WI38 (cell line): ENCODE measurements around the gene ZER1.
"Not testable (repeated sequence)": the region's sequence is repeated elsewhere in the genome, so short reads cannot be mapped to it uniquely, and the experiment has no call there.

ENCODE experiments used
- H3K4me3 ChIP-seq: 2 replicates; pipeline ENCODE4 v1.5.1; 2011; ENCODE audit warnings: low read depth, mild to moderate bottlenecking, control low read depth, low read length
- TF ChIP-seq, protein P1 (sequence below): IDR thresholded peaks from 2 replicates; pipeline ENCODE4 v1.5.1; 2012; ENCODE audit warnings: low read depth, mild to moderate bottlenecking, control low read depth, low read length

ZER1 gene

DNA sequence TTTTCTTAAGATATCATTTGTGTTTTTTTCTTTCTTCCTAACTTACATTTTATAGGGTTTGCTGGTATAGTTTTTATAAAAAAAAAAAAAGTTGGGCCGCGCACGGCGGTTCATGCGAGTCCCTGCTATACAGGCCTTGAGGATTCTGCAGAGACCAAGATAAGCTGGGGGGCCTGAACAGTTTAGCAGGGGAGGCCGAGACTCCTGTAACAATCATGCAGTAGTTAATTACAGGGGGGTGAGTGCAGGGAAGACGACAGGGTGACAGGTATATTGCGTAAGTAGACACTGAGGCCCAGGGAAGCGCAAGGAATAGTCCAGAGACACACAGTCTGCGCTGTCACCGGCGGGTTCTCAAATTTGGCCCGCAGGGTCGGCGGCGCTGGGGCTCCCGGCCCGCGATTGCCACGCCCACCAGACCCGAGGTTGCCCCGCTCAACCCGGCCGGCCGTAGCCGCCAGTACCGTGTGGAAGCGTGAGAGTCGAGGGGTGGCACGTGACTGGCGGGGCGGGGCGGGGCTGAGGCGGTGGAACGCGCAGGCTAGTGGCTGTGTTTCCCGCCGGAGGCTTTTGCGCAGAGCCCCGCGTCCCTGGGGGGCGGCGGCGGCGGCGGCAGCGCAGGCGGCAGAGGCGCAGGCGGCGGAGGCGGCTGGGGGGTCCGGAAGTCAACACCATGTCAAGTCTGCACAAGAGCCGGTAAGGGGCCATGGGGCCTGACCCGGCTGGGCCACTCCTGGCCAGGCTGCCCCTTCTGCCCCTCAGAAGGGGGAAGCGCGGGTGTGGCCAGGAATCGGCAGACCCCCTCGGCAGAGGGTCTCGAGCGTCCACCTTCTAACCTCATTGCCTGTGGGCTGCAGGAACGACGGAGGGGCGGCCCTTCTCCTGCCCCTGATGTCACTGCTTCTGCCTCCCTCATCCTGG lies 15.2 kb upstream of the ZER1 start, which contains the start of gene TBC1D13:
TBC1D13 (plus strand) TSS at position 573 of the 921 bp plus-strand sequence; CDS start at position 674, 101 bp downstream.
- TF ChIP-seq, protein P1, sequence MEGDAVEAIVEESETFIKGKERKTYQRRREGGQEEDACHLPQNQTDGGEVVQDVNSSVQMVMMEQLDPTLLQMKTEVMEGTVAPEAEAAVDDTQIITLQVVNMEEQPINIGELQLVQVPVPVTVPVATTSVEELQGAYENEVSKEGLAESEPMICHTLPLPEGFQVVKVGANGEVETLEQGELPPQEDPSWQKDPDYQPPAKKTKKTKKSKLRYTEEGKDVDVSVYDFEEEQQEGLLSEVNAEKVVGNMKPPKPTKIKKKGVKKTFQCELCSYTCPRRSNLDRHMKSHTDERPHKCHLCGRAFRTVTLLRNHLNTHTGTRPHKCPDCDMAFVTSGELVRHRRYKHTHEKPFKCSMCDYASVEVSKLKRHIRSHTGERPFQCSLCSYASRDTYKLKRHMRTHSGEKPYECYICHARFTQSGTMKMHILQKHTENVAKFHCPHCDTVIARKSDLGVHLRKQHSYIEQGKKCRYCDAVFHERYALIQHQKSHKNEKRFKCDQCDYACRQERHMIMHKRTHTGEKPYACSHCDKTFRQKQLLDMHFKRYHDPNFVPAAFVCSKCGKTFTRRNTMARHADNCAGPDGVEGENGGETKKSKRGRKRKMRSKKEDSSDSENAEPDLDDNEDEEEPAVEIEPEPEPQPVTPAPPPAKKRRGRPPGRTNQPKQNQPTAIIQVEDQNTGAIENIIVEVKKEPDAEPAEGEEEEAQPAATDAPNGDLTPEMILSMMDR, result no peak
- peak within 1 kb of the TSS; percentile 96 for H3K4me3 ChIP-seq

DNA sequence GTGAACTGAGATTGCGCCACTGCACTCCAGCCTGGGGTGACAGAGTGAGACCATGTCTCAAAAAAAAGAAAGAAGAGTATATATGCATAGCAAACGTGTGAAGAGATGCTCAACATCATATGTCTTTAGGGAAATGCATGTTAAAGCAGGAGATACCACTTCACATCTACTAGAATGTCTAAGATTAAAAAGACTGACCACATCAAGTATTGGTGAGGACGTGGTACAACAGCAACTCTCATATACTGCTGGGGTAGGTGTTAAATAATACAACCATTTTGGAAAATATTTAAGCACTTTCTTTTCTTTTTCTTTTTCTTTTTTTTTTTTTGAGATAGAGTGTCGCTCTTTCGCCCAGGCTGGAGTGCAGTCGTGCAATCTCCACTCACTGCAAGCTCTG lies 13.7 kb upstream of the ZER1 start:
- no peak overlapping the region for H3K4me3 ChIP-seq
- TF ChIP-seq, protein P1, result no peak

DNA sequence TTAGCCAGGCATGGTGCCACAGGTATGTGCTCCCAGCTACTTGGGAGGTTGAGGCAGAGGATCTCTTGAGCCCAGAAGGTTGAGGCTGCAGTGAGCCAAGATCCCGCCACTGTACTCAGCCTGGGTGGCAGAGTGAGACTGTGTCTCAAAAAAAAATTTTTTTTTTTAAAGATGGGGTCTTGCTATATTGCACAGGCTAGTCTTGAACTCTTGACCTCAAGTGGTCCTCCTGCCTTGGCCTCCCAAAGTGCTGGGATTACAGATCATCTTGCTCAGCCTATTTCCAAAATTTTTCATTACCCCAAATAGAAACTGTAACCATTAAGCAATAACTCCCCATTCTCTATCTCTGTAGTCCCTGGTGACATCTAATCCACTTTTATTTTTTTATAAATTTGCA lies 10.9 kb upstream of the ZER1 start:
- TF ChIP-seq, protein P1, result no peak
- no peak overlapping the region for H3K4me3 ChIP-seq

DNA sequence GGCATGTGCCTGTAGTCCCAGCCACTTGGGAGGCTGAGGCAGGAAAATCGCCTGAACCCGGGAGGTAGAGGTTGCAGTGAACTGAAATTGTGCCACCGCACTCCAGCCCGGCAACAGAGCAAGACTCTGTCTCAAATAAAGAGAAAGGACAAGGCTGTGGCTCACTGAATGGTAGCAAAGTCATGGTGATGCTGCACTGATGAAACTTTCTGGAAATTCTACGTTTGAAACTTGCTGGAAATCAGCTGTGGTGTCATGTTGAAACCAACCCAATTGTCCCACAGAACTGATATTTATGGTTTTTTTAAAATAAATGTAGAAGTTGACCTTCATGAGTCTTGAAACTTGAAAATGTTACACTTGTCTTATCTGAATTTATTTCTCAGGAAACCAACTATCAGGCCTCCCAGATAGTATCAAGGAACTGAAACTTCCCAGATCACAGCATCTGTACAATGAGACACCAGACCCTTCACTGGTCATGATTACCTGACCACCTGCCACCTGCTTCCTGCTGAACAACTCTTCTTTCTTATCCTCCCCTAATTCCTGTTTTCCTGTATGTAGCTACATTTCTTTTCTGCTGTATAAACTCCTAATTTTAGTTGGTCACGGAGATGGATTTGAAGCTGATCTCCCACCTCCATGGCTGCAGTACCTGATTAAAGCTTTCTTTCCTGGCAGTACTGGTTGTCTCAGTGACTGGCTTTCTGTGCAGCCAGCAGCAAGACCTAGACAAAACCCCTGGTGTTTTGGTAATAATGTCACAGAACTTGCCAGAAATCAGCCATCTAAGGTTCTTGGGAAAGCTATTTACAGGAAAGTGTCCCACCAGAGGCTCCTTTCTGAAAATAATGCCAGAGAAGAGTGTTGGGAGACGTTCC lies 9.7 kb upstream of the ZER1 start:
- no peak overlapping the region for H3K4me3 ChIP-seq
- TF ChIP-seq, protein P1, result no peak

DNA sequence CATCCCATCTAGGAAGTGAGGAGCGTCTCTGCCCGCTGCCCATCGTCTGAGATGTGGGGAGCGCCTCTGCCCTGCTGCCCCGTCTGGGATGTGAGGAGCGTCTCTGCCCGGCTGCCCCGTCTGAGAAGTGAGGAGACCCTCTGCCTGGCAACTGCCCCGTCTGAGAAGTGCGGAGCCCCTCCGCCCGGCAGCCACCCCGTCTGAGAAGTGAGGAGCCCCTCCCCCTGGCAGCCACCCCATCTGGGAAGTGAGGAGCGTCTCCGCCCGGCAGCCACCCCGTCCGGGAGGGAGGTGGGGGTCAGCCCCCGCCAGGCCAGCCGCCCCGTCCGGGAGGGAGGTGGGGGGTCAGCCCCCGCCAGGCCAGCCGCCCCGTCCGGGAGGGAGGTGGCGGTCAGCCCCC lies 8.4 kb upstream of the ZER1 start:
- not testable (repeated sequence) for H3K4me3 ChIP-seq

DNA sequence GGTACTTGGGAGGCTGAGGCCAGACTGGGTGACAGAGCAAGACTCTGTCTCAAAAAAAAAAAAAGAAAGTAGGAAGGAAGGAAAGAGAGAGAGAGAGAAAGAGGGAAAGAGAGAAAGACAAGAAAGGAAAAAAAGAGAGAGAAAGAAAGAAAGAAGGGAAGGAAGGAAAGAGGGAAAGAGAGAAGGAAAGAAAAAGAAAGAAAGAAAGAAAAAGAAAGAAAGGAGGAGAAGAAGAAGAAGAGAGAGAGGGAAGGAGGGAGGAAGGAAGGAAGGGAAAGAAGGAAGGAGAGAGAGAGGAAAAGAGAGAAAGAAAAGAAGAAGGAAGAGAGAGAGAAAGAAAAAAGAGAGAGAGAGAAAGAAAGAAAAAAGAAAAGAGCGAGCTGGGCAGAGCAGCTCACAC lies 3.1 kb upstream of the ZER1 start:
- TF ChIP-seq, protein P1, result no peak
- H3K4me3 ChIP-seq, result no peak overlapping the region

DNA sequence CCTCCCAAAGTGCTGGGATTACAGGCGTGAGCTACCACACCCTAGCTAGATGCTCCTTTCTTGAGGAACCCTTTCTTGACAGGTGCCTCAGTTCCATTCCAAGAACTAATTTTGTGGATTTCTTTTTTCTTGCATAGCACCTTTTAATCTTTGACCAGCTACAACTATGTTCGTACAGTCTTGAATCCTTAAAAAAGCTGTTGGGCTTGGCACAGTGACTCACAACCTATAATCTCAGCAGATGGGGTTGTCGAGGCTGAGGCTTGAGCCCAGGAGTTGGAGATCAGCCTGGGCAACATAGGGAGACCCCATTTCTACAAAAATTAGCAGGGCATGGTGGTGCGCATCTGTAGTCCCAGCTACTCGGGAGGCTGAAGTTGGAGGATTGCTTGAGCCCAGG lies 1.3 kb upstream of the ZER1 start:
- no peak overlapping the region for H3K4me3 ChIP-seq
- TF ChIP-seq, protein P1, result no peak
